ENCODE data around the gene CFAP97D2. TPM values are rescaled to one million over a fixed set of nuclear protein-coding genes. Genes with fewer than 3 reads are reported as not detected.
"Not testable (repeated sequence)": the region's sequence is repeated elsewhere in the genome, so short reads cannot be mapped to it uniquely, and the experiment has no call there.

Gene CFAP97D2
- total RNA-seq, 1 experiment from 2014 or later = not detected

DNA sequence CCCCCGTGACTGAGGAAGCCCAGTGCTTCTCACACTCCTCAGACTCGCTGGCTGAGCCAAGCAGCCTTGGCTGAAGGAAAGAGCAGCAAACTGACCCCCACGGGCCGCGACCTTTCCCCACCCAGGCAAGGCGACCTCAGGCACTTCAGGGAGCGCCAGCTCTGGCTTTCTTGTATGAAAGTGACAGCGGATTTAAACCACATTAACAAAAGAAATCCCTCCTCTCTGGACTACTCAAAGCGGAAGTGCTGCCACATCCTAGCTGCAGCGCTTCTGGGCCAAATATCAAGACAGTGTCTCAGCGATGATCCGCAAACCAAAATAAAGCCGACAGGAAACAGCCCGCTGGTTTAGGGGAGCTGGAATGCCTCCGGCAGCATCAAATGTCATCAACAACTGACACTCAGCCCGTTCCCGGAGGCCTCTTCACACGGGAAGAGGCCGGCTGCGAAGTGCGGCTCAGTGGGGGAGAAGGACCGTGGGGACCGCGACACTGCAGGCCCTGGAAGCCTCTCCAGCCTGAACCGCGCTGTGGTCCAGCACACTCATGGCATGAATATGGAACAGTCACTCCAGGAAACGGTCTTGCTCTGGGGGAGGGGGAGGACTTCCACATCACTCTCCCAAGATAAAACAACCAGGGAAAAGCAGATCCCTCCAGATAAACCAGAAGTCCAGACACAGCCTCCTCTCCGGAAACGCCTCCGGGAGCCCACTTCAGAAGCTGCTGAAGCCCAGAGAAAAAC lies 48.0 kb upstream of the CFAP97D2 start:
- H3K27ac Mint-ChIP-seq (ENCODE audit: unreplicated experiment) = no peak overlapping the region
- no peaks in the 10 kb centered on the region for H3K4me1 Mint-ChIP-seq (ENCODE audit: low read depth, unreplicated experiment)

DNA sequence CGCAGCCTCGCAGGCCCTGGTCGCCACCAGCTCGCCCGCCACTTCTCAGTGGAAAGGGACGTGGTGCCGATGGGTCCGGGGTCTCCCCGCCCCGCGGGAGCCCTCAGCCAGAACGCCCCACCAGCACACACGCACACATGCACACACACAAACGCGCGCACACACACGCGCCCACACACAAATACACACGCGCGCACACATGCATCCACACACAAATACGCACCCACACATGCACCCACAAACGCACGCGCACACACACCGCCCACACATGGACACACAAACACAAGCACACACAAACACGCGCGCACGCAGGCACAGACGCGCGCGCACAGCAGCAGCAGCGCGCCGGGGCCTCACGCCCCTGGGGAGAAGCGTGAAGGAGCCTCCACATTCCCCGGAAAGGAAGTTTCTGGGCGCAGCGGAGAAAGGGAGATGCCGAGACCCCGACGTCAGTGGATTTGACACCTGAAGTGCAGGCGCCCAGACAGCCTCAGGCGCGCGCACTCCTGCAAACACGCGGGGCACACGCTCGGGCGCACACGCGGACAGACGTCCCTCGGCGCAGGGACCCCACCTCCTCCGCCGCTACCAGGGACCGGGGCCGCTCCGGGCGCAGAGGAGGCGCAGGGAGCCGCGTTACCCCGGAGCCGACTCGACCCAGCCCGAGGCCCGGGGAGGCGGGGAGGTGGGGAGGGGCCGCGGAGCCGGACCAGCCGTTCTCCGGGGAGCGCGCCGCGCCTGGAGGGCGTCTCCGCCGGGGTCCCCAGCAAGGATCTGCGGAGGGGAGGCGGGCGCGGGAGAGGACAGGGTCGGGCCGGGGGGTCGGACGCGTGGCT lies 47.3 kb upstream of the CFAP97D2 start:
- H3K4me1 Mint-ChIP-seq (ENCODE audit: low read depth, unreplicated experiment) = no peaks in the 10 kb centered on the region
- intact Hi-C loops (cut with micrococcal nuclease; ENCODE audit: unreplicated experiment) = no loop called here
- no peak for DNase-seq
- peaks cover 10% of the 10 kb centered on the region for H3K27me3 Mint-ChIP-seq (ENCODE audit: insufficient read depth, unreplicated experiment)
- ChIA-PET POLR2A (no interaction called here), CTCF (no interaction called here)
- no peaks in the 10 kb centered on the region for H3K9me3 Mint-ChIP-seq (ENCODE audit: unreplicated experiment)
- H3K4me3 Mint-ChIP-seq (ENCODE audit: unreplicated experiment) = peak overlapping the region; percentile 74
- TF ChIP-seq, protein P1, sequence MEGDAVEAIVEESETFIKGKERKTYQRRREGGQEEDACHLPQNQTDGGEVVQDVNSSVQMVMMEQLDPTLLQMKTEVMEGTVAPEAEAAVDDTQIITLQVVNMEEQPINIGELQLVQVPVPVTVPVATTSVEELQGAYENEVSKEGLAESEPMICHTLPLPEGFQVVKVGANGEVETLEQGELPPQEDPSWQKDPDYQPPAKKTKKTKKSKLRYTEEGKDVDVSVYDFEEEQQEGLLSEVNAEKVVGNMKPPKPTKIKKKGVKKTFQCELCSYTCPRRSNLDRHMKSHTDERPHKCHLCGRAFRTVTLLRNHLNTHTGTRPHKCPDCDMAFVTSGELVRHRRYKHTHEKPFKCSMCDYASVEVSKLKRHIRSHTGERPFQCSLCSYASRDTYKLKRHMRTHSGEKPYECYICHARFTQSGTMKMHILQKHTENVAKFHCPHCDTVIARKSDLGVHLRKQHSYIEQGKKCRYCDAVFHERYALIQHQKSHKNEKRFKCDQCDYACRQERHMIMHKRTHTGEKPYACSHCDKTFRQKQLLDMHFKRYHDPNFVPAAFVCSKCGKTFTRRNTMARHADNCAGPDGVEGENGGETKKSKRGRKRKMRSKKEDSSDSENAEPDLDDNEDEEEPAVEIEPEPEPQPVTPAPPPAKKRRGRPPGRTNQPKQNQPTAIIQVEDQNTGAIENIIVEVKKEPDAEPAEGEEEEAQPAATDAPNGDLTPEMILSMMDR (IDR thresholded peaks at IDR 0.05; ENCODE audit: insufficient read depth in 1 of 2, low read depth in 1 of 2, low read length in 1 of 2, severe bottlenecking in 1 of 2, unreplicated experiment in 1 of 2) = no peak
- no TSS peak for BruUV-seq (replicated peaks)
- no peaks in the 10 kb centered on the region for H3K36me3 Mint-ChIP-seq (ENCODE audit: insufficient read depth, unreplicated experiment)
- Histone ChIP-seq H3K36me3 (ENCODE audit: control insufficient read depth, insufficient read depth, low read length) (no peaks in the 10 kb centered on the region), H3K4me1 (peaks cover 7% of the 10 kb centered on the region), H3K4me3 (ENCODE audit: low read depth, low read length) (peak overlapping the region; percentile 77), H3K9me3 (no peaks in the 10 kb centered on the region), H3K27me3 (replicated peaks; ENCODE audit: control insufficient read depth, insufficient read depth, low read length) (0 out of 2 replicates have a peak, but pooled peaks cover 1% of the 10 kb centered on the region)
- H3K27ac Mint-ChIP-seq (ENCODE audit: unreplicated experiment) = no peak overlapping the region

More for the DNA sequence above, 48.0 kb upstream of the CFAP97D2 start:
- H3K4me3 ChIP-seq (ENCODE audit: low read depth, low read length) = peak overlapping the region; percentile 77
- H3K36me3 Mint-ChIP-seq (ENCODE audit: insufficient read depth, unreplicated experiment) = no peaks in the 10 kb centered on the region
- no peak for DNase-seq
- H3K9me3 ChIP-seq = no peaks in the 10 kb centered on the region
- POLR2A ChIA-PET = no interaction called here
- no TSS peak for BruUV-seq (replicated peaks)
- no peaks in the 10 kb centered on the region for H3K9me3 Mint-ChIP-seq (ENCODE audit: unreplicated experiment)
- CTCF ChIA-PET = no interaction called here
- H3K27me3 ChIP-seq (replicated peaks; ENCODE audit: control insufficient read depth, insufficient read depth, low read length) = 0 out of 2 replicates have a peak, but pooled peaks cover 1% of the 10 kb centered on the region
- peaks cover 7% of the 10 kb centered on the region for H3K4me1 ChIP-seq
- peak overlapping the region; percentile 74 for H3K4me3 Mint-ChIP-seq (ENCODE audit: unreplicated experiment)
- TF ChIP-seq, protein P1 (IDR thresholded peaks at IDR 0.05; ENCODE audit: insufficient read depth in 1 of 2, low read depth in 1 of 2, low read length in 1 of 2, severe bottlenecking in 1 of 2, unreplicated experiment in 1 of 2) = no peak
- H3K36me3 ChIP-seq (ENCODE audit: control insufficient read depth, insufficient read depth, low read length) = no peaks in the 10 kb centered on the region
- peaks cover 10% of the 10 kb centered on the region for H3K27me3 Mint-ChIP-seq (ENCODE audit: insufficient read depth, unreplicated experiment)
- intact Hi-C loops (cut with micrococcal nuclease; ENCODE audit: unreplicated experiment) = no loop called here

DNA sequence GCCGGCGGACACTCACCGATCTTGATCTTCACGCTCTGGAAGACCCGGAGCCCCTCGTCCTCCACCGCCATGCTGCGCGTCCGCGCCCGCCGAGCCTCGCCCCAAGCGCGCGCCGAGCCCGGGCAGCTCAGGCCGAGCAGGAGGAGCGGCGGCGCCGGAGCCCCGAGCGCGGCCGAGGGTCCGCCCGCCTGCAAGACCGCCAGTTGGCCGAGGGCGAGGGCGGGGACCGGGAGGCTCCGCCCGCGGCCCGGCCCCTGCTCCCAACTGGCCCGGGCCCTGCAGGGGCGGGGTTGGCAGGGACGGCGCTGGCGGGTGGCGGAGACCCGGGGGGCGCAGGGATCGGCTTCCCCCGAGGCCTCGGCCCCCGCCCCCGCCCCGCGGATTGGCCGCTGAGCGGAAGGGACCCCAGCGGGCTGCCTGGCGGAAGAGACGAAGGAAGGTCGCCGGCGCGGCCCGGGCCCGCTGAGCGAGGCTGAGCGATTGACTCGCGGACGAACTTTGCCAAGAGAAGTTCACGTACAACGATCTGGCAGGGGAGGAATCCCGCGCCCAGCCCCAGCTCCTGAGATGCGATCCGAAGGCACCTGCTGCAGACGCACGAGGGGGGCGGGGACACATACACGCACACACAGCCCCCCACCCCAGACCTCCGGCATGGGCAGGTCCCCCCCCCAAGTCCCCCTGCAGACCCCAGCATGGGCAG lies 46.5 kb upstream of the CFAP97D2 start, which contains the start of gene RASA3:
RASA3 (minus strand) TSS at position 205 of the 703 bp plus-strand sequence; CDS start at position 71, 134 bp downstream.
- CTCF ChIA-PET = no interaction called here
- H3K36me3 ChIP-seq (ENCODE audit: control insufficient read depth, insufficient read depth, low read length) = no peaks in the 10 kb centered on the region
- Mint-ChIP-seq H3K27ac (ENCODE audit: unreplicated experiment) (no peak within 1 kb of the TSS), H3K36me3 (ENCODE audit: insufficient read depth, unreplicated experiment) (no peaks in the 10 kb centered on the region), H3K27me3 (ENCODE audit: insufficient read depth, unreplicated experiment) (peaks cover 10% of the 10 kb centered on the region), H3K4me3 (ENCODE audit: unreplicated experiment) (peak within 1 kb of the TSS; percentile 74), H3K9me3 (ENCODE audit: unreplicated experiment) (no peaks in the 10 kb centered on the region), H3K4me1 (ENCODE audit: low read depth, unreplicated experiment) (no peaks in the 10 kb centered on the region)
- POLR2A ChIA-PET = no interaction called here
- intact Hi-C loops (cut with micrococcal nuclease; ENCODE audit: unreplicated experiment) = no loop called here
- peak; percentile 67 to 84 for DNase-seq
- TF ChIP-seq, protein P1 (IDR thresholded peaks at IDR 0.05; ENCODE audit: insufficient read depth in 1 of 2, low read depth in 1 of 2, low read length in 1 of 2, severe bottlenecking in 1 of 2, unreplicated experiment in 1 of 2) = no peak
- H3K27me3 ChIP-seq (replicated peaks; ENCODE audit: control insufficient read depth, insufficient read depth, low read length) = 0 out of 2 replicates have a peak, but pooled peaks cover 1% of the 10 kb centered on the region
- BruUV-seq (replicated peaks) = no TSS peak
- H3K4me3 ChIP-seq (ENCODE audit: low read depth, low read length) = peak within 1 kb of the TSS; percentile 77
- H3K9me3 ChIP-seq = no peaks in the 10 kb centered on the region
- H3K4me1 ChIP-seq = peaks cover 7% of the 10 kb centered on the region

DNA sequence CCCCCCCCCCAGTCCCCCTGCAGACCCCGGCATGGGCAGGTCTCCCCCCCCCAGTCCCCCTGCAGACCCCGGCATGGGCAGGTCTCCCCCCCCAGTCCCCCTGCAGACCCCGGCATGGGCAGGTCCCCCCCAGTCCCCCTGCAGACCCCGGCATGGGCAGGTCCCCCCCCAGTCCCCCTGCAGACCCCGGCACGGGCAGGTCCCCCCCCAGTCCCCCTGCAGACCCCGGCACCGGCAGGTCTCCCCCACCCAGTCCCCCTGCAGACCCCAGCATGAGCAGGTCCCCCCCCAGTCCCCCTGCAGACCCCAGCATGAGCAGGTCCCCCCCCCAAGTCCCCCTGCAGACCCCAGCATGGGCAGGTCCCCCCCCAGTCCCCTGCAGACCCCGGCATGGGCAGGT lies 45.9 kb upstream of the CFAP97D2 start:
- H3K27me3 ChIP-seq (replicated peaks; ENCODE audit: control insufficient read depth, insufficient read depth, low read length); POLR2A ChIA-PET; H3K27me3 Mint-ChIP-seq (ENCODE audit: insufficient read depth, unreplicated experiment); H3K36me3 Mint-ChIP-seq (ENCODE audit: insufficient read depth, unreplicated experiment); intact Hi-C loops (cut with micrococcal nuclease; ENCODE audit: unreplicated experiment); H3K4me1 ChIP-seq; H3K4me1 Mint-ChIP-seq (ENCODE audit: low read depth, unreplicated experiment); CTCF ChIA-PET; BruUV-seq (replicated peaks); DNase-seq; H3K9me3 ChIP-seq; H3K9me3 Mint-ChIP-seq (ENCODE audit: unreplicated experiment); H3K27ac Mint-ChIP-seq (ENCODE audit: unreplicated experiment); H3K36me3 ChIP-seq (ENCODE audit: control insufficient read depth, insufficient read depth, low read length): not testable (repeated sequence)
- H3K4me3 Mint-ChIP-seq (ENCODE audit: unreplicated experiment) = peak overlapping the region; percentile 74
- H3K4me3 ChIP-seq (ENCODE audit: low read depth, low read length) = peak overlapping the region; percentile 77; the same call in 1 of the 2 replicates
